Hepatocyte (in vitro differentiated cells): ENCODE results near the gene RAB6A. TPM values are rescaled to one million over a fixed set of nuclear protein-coding genes. Genes with fewer than 3 reads are reported as not detected.

ENCODE experiments used
- DNase-seq: peaks from one replicate; pipeline ENCODE4 v3.0.0-alpha.2; 2016; ENCODE audit warnings: low spot score
- H2AFZ ChIP-seq: fragments of 200-600 bp; sonication (generic); 2 replicates; pipeline ENCODE4 v1.6.0; 2016; ENCODE audit warnings: antibody characterized with exemption, mild to moderate bottlenecking
- H3K27ac ChIP-seq: fragments of 200-600 bp; sonication (generic); 2 replicates; pipeline ENCODE4 v1.5.1; 2016; ENCODE audit warnings: mild to moderate bottlenecking
- H3K27me3 ChIP-seq: fragments of 200-600 bp; sonication (generic); 2 replicates; pipeline ENCODE4 v1.6.1; 2016
- H3K36me3 ChIP-seq: fragments of 200-600 bp; sonication (generic); replicated peaks from 2 replicates; pipeline ENCODE4 v1.5.1; 2016; ENCODE audit warnings: low read depth; ENCODE audit not compliant: insufficient read depth
- H3K4me1 ChIP-seq: fragments of 200-600 bp; sonication (generic); 2 replicates; pipeline ENCODE4 v1.5.1; 2016; ENCODE audit warnings: mild to moderate bottlenecking, moderate library complexity; ENCODE audit not compliant: insufficient read depth
- H3K4me2 ChIP-seq: fragments of 200-600 bp; sonication (generic); 2 replicates; pipeline ENCODE4 v1.6.0; 2016
- H3K4me3 ChIP-seq: fragments of 200-600 bp; sonication (generic); 2 replicates; pipeline ENCODE4 v1.5.1; 2016; ENCODE audit warnings: mild to moderate bottlenecking
- H3K79me2 ChIP-seq: fragments of 200-600 bp; sonication (generic); 2 replicates; pipeline ENCODE4 v1.6.0; 2017; ENCODE audit warnings: mild to moderate bottlenecking
- H3K9me2 ChIP-seq: fragments of 200-600 bp; sonication (generic); replicated peaks from 2 replicates; pipeline ENCODE4 v1.6.0; 2017; ENCODE audit warnings: mild to moderate bottlenecking; ENCODE audit not compliant: insufficient read depth
- H3K9me3 ChIP-seq: fragments of 200-600 bp; sonication (generic); 2 replicates; pipeline ENCODE4 v1.5.1; 2016; ENCODE audit warnings: low read depth, mild to moderate bottlenecking
- H4K20me1 ChIP-seq: fragments of 200-600 bp; sonication (generic); 2 replicates; pipeline ENCODE4 v1.6.0; 2016; ENCODE audit warnings: mild to moderate bottlenecking; ENCODE audit not compliant: insufficient read depth, poor library complexity, severe bottlenecking
- EZH2 ChIP-seq: fragments of 200-600 bp; sonication (generic); IDR thresholded peaks from 2 replicates; pipeline ENCODE4 v1.6.1; 2016; ENCODE audit warnings: antibody characterized with exemption, mild to moderate bottlenecking, borderline replicate concordance
- EZH2phosphoT487 ChIP-seq: fragments of 200-600 bp; sonication (generic); IDR thresholded peaks from one replicate; pipeline ENCODE4 v1.6.1; 2018; ENCODE audit warnings: antibody characterized with exemption, mild to moderate bottlenecking, low read depth, moderate library complexity; ENCODE audit not compliant: unreplicated experiment, severe bottlenecking
- WGBS: methylation state at CpG from one replicate; pipeline ENCODE4 v1.1.6; 2016; ENCODE audit warnings: low lambda C conversion rate; ENCODE audit errors: missing lambda C conversion rate; 5-methylcytosine and 5-hydroxymethylcytosine counted together
- polyA plus RNA-seq: library from polyadenylated mRNA; unstranded; fragments of >200 nt; fragmentation: Nextera tagmentation; extraction: Ambion mirVana; gene quantifications from 2 replicates; pipeline ENCODE4 v1.2.1, GENCODE V29; 2016
- total RNA-seq: library from RNA; depleted of rRNA; stranded (reverse); fragments of >200 nt; gene quantifications from 2 replicates; pipeline ENCODE4 v1.2.3, GENCODE V29; 2014
- TF ChIP-seq, protein P1 (sequence below): fragments of 200-600 bp; sonication (generic); IDR thresholded peaks from 2 replicates; pipeline ENCODE4 v1.5.1; 2016; ENCODE audit warnings: antibody characterized with exemption, mild to moderate bottlenecking; ENCODE audit not compliant: poor library complexity

The RAB6A gene
- total and polyA plus RNA-seq, 2 experiments from 2014 or later, result 85.8 to 99.5 TPM

DNA sequence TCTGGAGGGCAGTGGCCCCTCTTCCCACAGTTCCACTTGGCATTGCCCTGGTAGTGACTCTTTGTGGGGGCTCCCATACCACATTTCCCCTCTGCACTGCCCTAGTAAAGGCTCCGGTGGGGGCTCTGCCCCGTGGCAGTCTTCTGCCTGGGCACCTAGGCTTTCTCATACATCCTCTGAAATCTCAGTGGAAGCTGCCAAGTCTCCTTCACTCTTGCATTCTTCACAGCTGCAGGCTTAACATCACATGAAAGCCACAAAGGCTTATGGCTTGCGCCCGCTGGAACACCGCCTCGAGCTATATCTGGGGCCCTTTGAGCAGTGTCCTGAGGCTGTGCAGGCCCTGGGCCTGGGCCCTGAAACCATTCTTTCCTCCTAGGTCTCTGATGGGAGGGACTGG, 89.2 kb downstream of the RAB6A start:
- Histone ChIP-seq H3K4me1 (no peaks in the 10 kb centered on the region), H3K4me2 (no peak overlapping the region), H4K20me1 (no peaks in the 10 kb centered on the region), H3K27me3 (no peaks in the 10 kb centered on the region), H3K9me2 (no peaks in the 10 kb centered on the region), H3K36me3 (no peaks in the 10 kb centered on the region), H3K9me3 (no peaks in the 10 kb centered on the region), H2AFZ (no peak overlapping the region), H3K79me2 (no peaks in the 10 kb centered on the region), H3K4me3 (no peak overlapping the region), H3K27ac (no peak overlapping the region)
- TF ChIP-seq EZH2phosphoT487 (no peak), EZH2 (no peak)
- TF ChIP-seq, protein P1, sequence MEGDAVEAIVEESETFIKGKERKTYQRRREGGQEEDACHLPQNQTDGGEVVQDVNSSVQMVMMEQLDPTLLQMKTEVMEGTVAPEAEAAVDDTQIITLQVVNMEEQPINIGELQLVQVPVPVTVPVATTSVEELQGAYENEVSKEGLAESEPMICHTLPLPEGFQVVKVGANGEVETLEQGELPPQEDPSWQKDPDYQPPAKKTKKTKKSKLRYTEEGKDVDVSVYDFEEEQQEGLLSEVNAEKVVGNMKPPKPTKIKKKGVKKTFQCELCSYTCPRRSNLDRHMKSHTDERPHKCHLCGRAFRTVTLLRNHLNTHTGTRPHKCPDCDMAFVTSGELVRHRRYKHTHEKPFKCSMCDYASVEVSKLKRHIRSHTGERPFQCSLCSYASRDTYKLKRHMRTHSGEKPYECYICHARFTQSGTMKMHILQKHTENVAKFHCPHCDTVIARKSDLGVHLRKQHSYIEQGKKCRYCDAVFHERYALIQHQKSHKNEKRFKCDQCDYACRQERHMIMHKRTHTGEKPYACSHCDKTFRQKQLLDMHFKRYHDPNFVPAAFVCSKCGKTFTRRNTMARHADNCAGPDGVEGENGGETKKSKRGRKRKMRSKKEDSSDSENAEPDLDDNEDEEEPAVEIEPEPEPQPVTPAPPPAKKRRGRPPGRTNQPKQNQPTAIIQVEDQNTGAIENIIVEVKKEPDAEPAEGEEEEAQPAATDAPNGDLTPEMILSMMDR, result no peak
- no peak for DNase-seq
- WGBS, result 81% methylated on average over 6 of the region's 6 CpGs

DNA sequence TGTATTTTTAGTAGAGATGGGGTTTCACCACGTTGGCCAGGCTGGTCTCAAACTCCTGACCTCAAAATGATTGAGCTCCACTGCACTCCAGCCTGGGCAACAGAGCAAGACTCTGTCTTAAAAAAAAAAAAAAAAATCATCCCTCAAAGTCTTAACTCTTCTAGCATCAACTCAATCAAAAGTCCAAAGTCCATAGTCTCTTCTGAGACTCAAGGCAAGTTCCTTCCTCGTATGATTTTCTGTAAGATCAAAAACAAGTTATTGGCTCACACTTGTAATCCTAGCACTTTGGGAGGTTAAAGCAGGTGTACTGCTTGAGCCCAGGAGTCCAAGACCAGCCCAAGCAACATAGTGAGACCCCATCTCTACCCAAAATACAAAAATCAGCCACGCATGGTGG, 90.1 kb downstream of the RAB6A start:
- H3K4me3 ChIP-seq, result no peak overlapping the region
- H3K36me3 ChIP-seq, result no peaks in the 10 kb centered on the region
- H2AFZ ChIP-seq, result no peak overlapping the region
- DNase-seq, result no peak
- H3K79me2 ChIP-seq, result no peaks in the 10 kb centered on the region
- H3K27me3 ChIP-seq, result no peaks in the 10 kb centered on the region
- WGBS, result 90% methylated on average over 3 of the region's 3 CpGs
- no peak overlapping the region for H3K4me2 ChIP-seq
- H3K9me3 ChIP-seq, result no peaks in the 10 kb centered on the region
- no peaks in the 10 kb centered on the region for H3K4me1 ChIP-seq
- TF ChIP-seq EZH2, result no peak
- no peak for TF ChIP-seq EZH2phosphoT487
- TF ChIP-seq, protein P1, result no peak
- no peak overlapping the region for H3K27ac ChIP-seq
- no peaks in the 10 kb centered on the region for H4K20me1 ChIP-seq
- no peaks in the 10 kb centered on the region for H3K9me2 ChIP-seq

DNA sequence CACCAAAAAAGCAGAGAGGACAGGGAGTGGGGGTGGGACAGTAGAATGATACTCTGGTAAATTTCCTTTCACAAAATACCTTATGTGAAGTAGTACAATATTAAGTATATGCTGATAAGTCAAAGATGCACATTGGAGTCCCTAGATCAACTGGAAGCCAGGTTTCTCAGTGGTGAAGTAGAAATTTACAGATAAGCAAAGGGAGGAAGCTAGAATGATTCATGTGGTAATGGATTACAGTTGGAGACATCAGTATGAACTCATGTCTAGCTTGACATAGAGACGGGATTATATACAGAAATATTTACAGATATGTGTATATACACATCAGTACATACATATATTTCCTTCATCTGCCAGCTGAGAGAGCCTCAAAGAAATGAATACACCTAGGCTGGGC, 93.0 kb downstream of the RAB6A start:
- no peaks in the 10 kb centered on the region for H3K9me3 ChIP-seq
- no peak for TF ChIP-seq EZH2phosphoT487
- TF ChIP-seq, protein P1, result no peak
- TF ChIP-seq EZH2, result no peak
- H3K4me1 ChIP-seq, result no peaks in the 10 kb centered on the region
- no peaks in the 10 kb centered on the region for H3K36me3 ChIP-seq
- no peak for DNase-seq
- no peaks in the 10 kb centered on the region for H3K79me2 ChIP-seq
- H4K20me1 ChIP-seq, result no peaks in the 10 kb centered on the region
- no peak overlapping the region for H3K4me2 ChIP-seq
- H3K9me2 ChIP-seq, result no peaks in the 10 kb centered on the region
- no peaks in the 10 kb centered on the region for H3K27me3 ChIP-seq
- no peak overlapping the region for H3K4me3 ChIP-seq
- 86% methylated on average over 1 of the region's 1 CpG for WGBS
- no peak overlapping the region for H2AFZ ChIP-seq
- no peak overlapping the region for H3K27ac ChIP-seq

DNA sequence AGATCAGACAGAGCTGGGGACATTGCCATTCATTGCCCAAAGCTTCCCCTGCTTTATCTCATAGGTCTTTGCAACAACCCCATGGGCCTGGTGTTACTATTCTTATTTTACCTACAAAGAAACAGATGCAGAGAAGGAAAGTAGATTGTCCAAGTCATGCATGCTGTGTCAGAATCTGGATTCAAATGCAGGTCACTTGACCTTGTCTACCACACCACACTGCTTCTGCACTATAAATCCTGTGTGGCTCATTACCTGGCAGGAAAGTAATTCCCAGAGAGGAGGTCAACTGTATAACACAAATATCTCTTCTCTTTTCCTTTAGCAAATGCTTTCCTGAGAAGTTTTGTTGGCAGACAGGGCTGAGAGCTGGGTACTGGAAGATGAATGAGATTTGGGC, 96.0 kb downstream of the RAB6A start:
- no peak overlapping the region for H3K4me3 ChIP-seq
- H3K4me1 ChIP-seq, result no peaks in the 10 kb centered on the region
- no peak for TF ChIP-seq EZH2phosphoT487
- TF ChIP-seq, protein P1, result no peak
- TF ChIP-seq EZH2, result no peak
- H2AFZ ChIP-seq, result no peak overlapping the region
- no peaks in the 10 kb centered on the region for H3K27me3 ChIP-seq
- no peak overlapping the region for H3K27ac ChIP-seq
- no peak overlapping the region for H3K4me2 ChIP-seq
- DNase-seq, result no peak
- no peaks in the 10 kb centered on the region for H3K9me2 ChIP-seq
- no peaks in the 10 kb centered on the region for H4K20me1 ChIP-seq
- H3K79me2 ChIP-seq, result no peaks in the 10 kb centered on the region
- no peaks in the 10 kb centered on the region for H3K9me3 ChIP-seq
- no peaks in the 10 kb centered on the region for H3K36me3 ChIP-seq
